Measurements from ENCODE around the gene INPP5A.
"Not testable (repeated sequence)": the region's sequence is repeated elsewhere in the genome, so short reads cannot be mapped to it uniquely, and the experiment has no call there.

INPP5A gene

GRCh38 chr10:132550366-132551092 lies 12.9 kb downstream of the INPP5A start:
- DNase-seq, result no peak

- DNase-seq, result no peak
Observed at GRCh38 chr10:132551093-132551807, 13.7 kb downstream of the INPP5A start.

- DNase-seq, result no peak
Observed at GRCh38 chr10:132551808-132552130, 14.2 kb downstream of the INPP5A start.

- DNase-seq, result not testable (repeated sequence)
Observed at GRCh38 chr10:132552635-132553034, 15.0 kb downstream of the INPP5A start.

GRCh38 chr10:132553568-132553967 lies 16.0 kb downstream of the INPP5A start:
- DNase-seq, result not testable (repeated sequence)

- DNase-seq, result no peak
Observed at GRCh38 chr10:132554053-132554990, 16.7 kb downstream of the INPP5A start.

- no peak for DNase-seq
Observed at GRCh38 chr10:132554991-132555647, 17.5 kb downstream of the INPP5A start.

- no peak for DNase-seq
Observed at GRCh38 chr10:132555648-132556575, 18.3 kb downstream of the INPP5A start.

GRCh38 chr10:132556994-132557441 lies 19.4 kb downstream of the INPP5A start:
- DNase-seq, result no peak

- no peak for DNase-seq
Observed at GRCh38 chr10:132557696-132558515, 20.3 kb downstream of the INPP5A start.

- DNase-seq, result no peak
Observed at GRCh38 chr10:132558516-132559413, 21.2 kb downstream of the INPP5A start.

GRCh38 chr10:132559538-132559937 lies 22.0 kb downstream of the INPP5A start:
- DNase-seq, result no peak

GRCh38 chr10:132560241-132560731 lies 22.7 kb downstream of the INPP5A start:
- DNase-seq, result no peak

- DNase-seq, result no peak
Observed at GRCh38 chr10:132562177-132562915, 24.8 kb downstream of the INPP5A start.

GRCh38 chr10:132562916-132563456 lies 25.4 kb downstream of the INPP5A start:
- no peak for DNase-seq

GRCh38 chr10:132563485-132564248 lies 26.1 kb downstream of the INPP5A start:
- no peak for DNase-seq

GRCh38 chr10:132564249-132564605 lies 26.6 kb downstream of the INPP5A start:
- DNase-seq, result no peak

GRCh38 chr10:132564690-132565089 lies 27.1 kb downstream of the INPP5A start:
- no peak for DNase-seq
